ENCODE measurements around the gene FNDC3B. TPM values are rescaled to one million over a fixed set of nuclear protein-coding genes. Genes with fewer than 3 reads are reported as not detected.

Gene FNDC3B
- total RNA-seq, 1 experiment from 2014 or later, result 173 TPM

DNA sequence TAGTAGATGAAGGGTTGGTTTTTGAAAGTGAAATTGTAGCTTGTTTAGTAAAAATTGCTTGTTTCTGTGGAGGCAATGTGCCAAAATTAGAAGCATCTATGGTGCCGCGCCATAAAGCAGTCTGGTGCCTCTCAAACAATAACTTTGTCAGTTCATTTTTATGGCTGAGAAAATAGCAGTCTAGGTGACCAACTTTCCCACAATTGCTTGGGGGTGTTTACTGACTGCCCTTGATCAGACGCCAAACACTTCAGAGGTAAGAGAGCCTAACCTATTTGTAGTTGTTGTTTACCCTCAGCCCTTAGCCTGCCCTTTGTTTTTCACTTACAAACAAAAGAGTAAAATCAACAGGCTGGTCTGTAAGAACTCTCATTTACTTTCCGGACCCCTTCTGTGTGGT, 174.5 kb downstream of the FNDC3B start:
- BruUV-seq (replicated peaks), result no TSS peak
- ChIA-PET POLR2A (no interaction called here), CTCF (interaction anchor here (0.5 to 0.7 kb wide), 2 partner anchors 207 to 601 kb away, joined by 3 read pairs; no protein-coding TSS in a partner anchor)
- no peaks in the 10 kb centered on the region for H3K27me3 ChIP-seq (ENCODE audit: control insufficient read depth, insufficient read depth, low read length)
- TF ChIP-seq SIN3A (IDR thresholded peaks at IDR 0.05; ENCODE audit: borderline replicate concordance, insufficient read depth, low read depth, low read length) (no peak), POLR2AphosphoS5 (IDR thresholded peaks at IDR 0.05; ENCODE audit: low read depth, low read length) (peak; percentile 80), TCF7L2 (IDR thresholded peaks at IDR 0.05; ENCODE audit: low read depth, low read length) (peak; percentile 98)
- TF ChIP-seq, protein P1, sequence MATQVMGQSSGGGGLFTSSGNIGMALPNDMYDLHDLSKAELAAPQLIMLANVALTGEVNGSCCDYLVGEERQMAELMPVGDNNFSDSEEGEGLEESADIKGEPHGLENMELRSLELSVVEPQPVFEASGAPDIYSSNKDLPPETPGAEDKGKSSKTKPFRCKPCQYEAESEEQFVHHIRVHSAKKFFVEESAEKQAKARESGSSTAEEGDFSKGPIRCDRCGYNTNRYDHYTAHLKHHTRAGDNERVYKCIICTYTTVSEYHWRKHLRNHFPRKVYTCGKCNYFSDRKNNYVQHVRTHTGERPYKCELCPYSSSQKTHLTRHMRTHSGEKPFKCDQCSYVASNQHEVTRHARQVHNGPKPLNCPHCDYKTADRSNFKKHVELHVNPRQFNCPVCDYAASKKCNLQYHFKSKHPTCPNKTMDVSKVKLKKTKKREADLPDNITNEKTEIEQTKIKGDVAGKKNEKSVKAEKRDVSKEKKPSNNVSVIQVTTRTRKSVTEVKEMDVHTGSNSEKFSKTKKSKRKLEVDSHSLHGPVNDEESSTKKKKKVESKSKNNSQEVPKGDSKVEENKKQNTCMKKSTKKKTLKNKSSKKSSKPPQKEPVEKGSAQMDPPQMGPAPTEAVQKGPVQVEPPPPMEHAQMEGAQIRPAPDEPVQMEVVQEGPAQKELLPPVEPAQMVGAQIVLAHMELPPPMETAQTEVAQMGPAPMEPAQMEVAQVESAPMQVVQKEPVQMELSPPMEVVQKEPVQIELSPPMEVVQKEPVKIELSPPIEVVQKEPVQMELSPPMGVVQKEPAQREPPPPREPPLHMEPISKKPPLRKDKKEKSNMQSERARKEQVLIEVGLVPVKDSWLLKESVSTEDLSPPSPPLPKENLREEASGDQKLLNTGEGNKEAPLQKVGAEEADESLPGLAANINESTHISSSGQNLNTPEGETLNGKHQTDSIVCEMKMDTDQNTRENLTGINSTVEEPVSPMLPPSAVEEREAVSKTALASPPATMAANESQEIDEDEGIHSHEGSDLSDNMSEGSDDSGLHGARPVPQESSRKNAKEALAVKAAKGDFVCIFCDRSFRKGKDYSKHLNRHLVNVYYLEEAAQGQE (IDR thresholded peaks at IDR 0.05; ENCODE audit: insufficient read depth in 1 of 2, low read depth in 2 of 2, low read length in 1 of 2), result peak in 1 of 2 experiments; percentile 33; a peak in 1 of 4 replicates
- TF ChIP-seq, protein P2, sequence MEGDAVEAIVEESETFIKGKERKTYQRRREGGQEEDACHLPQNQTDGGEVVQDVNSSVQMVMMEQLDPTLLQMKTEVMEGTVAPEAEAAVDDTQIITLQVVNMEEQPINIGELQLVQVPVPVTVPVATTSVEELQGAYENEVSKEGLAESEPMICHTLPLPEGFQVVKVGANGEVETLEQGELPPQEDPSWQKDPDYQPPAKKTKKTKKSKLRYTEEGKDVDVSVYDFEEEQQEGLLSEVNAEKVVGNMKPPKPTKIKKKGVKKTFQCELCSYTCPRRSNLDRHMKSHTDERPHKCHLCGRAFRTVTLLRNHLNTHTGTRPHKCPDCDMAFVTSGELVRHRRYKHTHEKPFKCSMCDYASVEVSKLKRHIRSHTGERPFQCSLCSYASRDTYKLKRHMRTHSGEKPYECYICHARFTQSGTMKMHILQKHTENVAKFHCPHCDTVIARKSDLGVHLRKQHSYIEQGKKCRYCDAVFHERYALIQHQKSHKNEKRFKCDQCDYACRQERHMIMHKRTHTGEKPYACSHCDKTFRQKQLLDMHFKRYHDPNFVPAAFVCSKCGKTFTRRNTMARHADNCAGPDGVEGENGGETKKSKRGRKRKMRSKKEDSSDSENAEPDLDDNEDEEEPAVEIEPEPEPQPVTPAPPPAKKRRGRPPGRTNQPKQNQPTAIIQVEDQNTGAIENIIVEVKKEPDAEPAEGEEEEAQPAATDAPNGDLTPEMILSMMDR (IDR thresholded peaks at IDR 0.05), result no peak
- ATAC-seq (peak; percentile 46), DNase-seq (ENCODE audit: low read depth, low spot score) (no peak)
- in situ Hi-C loops (cut with HindIII; ENCODE audit: low pct_unique_long_range_greater_than_20kb, low sequenced_read_pairs), result no loop called here
- H3K36me3 ChIP-seq (ENCODE audit: control insufficient read depth, insufficient read depth, low read length), result no peaks in the 10 kb centered on the region
- H3K27ac ChIP-seq (ENCODE audit: low read length), result peak overlapping the region; percentile 62
- H3K4me3 ChIP-seq (ENCODE audit: low read depth in 2 of 2, low read length in 2 of 2), result no peak overlapping the region
- peaks cover 88% of the 10 kb centered on the region for H3K4me1 ChIP-seq (ENCODE audit: control insufficient read depth, insufficient read depth, low read length)
- intact Hi-C loops (cut with micrococcal nuclease; ENCODE audit: unreplicated experiment), result no loop called here
- no peaks in the 10 kb centered on the region for H3K9me3 ChIP-seq (ENCODE audit: control insufficient read depth, insufficient read depth, low read depth, low read length)

DNA sequence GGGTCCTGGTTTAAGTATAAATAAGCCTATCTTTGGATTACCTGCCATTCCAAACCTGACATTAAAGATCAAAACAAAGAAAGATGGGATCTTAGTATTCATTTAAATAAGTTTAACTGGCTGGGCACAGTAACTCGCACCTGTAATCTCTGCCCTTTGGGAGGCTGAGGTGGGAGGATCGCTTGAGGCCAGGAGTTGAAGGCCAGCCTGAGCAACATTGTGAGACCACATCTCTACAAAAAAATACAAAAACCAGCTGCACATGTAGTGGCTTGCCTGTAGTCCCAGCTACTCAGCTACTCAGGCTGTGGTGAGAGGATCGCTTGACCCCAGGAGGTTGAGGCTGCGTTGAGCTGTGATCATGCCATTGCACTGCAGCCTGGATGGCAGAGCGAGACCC, 176.9 kb downstream of the FNDC3B start:
- POLR2A ChIA-PET, result no interaction called here
- BruUV-seq (replicated peaks), result no TSS peak
- intact Hi-C loops (cut with micrococcal nuclease; ENCODE audit: unreplicated experiment), result no loop called here

More for the DNA sequence above, 176.9 kb downstream of the FNDC3B start:
- in situ Hi-C loops (cut with HindIII; ENCODE audit: low pct_unique_long_range_greater_than_20kb, low sequenced_read_pairs), result no loop called here
- Histone ChIP-seq H3K9me3 (ENCODE audit: control insufficient read depth, insufficient read depth, low read depth, low read length) (no peaks in the 10 kb centered on the region), H3K36me3 (ENCODE audit: control insufficient read depth, insufficient read depth, low read length) (no peaks in the 10 kb centered on the region), H3K27me3 (ENCODE audit: control insufficient read depth, insufficient read depth, low read length) (no peaks in the 10 kb centered on the region), H3K4me3 (ENCODE audit: low read depth in 2 of 2, low read length in 2 of 2) (no peak overlapping the region), H3K27ac (ENCODE audit: low read length) (peak overlapping the region; percentile 14; the same call in 1 of the 2 replicates), H3K4me1 (ENCODE audit: control insufficient read depth, insufficient read depth, low read length) (peaks cover 86% of the 10 kb centered on the region)
- ATAC-seq, result no peak
- TF ChIP-seq, protein P2 (IDR thresholded peaks at IDR 0.05), result no peak
- TF ChIP-seq SIN3A (IDR thresholded peaks at IDR 0.05; ENCODE audit: borderline replicate concordance, insufficient read depth, low read depth, low read length), result no peak
- TF ChIP-seq, protein P1 (IDR thresholded peaks at IDR 0.05; ENCODE audit: insufficient read depth in 1 of 2, low read depth in 2 of 2, low read length in 1 of 2), result no peak
- no peak for TF ChIP-seq POLR2AphosphoS5 (IDR thresholded peaks at IDR 0.05; ENCODE audit: low read depth, low read length)
- TF ChIP-seq TCF7L2 (IDR thresholded peaks at IDR 0.05; ENCODE audit: low read depth, low read length), result no peak
- CTCF ChIA-PET, result no interaction called here
- no peak for DNase-seq (ENCODE audit: low read depth, low spot score)
